ENCODE data around the gene RAPGEF4. TPM values are rescaled to one million over a fixed set of nuclear protein-coding genes. Genes with fewer than 3 reads are reported as not detected.

RAPGEF4 gene
- total and polyA plus RNA-seq, 2 donors (not counting 1 experiment from before 2014, with no cell fraction given), result 0.22 to 0.30 TPM

- Histone ChIP-seq H3K4me2 (replicated peaks; ENCODE audit: low read depth, low read length, poor library complexity, severe bottlenecking) (no peak overlapping the region), H3K27me3 (replicated peaks in 1 of 4; ENCODE audit: control extremely low read depth in 1 of 4, control insufficient read depth in 3 of 4, insufficient read depth in 4 of 4, low read length in 3 of 4) (peaks cover 0 to 5% (median 0%) of the 10 kb centered on the region in 4 experiments), H3K4me1 (ENCODE audit: control insufficient read depth in 2 of 2, insufficient read depth in 2 of 2, low read length in 2 of 2) (no peaks in the 10 kb centered on the region), H4K20me1 (ENCODE audit: control insufficient read depth, insufficient read depth, low read length, poor library complexity, severe bottlenecking) (no peaks in the 10 kb centered on the region), H3K27ac (ENCODE audit: low read length in 2 of 2) (no peak overlapping the region), H3K9me3 (ENCODE audit: control extremely low read depth in 1 of 3, control insufficient read depth in 2 of 3, insufficient read depth in 1 of 3, low read length in 2 of 3) (no peaks in the 10 kb centered on the region), H3K36me3 (replicated peaks in 1 of 2; ENCODE audit: control extremely low read depth in 1 of 2, control insufficient read depth in 1 of 2, extremely low read depth in 1 of 2, insufficient read depth in 2 of 2, low read length in 1 of 2) (no peaks in the 10 kb centered on the region), H3K9ac (ENCODE audit: low read length) (no peak overlapping the region), H3K79me2 (ENCODE audit: control insufficient read depth, insufficient read depth, low read length) (no peaks in the 10 kb centered on the region), H3K4me3 (ENCODE audit: control extremely low read depth in 1 of 5, extremely low read depth in 1 of 5, insufficient read depth in 1 of 5, low read depth in 2 of 5, low read length in 4 of 5) (no peak overlapping the region), H2AFZ (ENCODE audit: insufficient read depth, low read depth, low read length, poor library complexity, severe bottlenecking) (no peak overlapping the region)
- H3K27ac Mint-ChIP-seq, result no peak overlapping the region
- no peak for DNase-seq
- no peak overlapping the region for H3K4me3 Mint-ChIP-seq
- WGBS (ENCODE audit: insufficient coverage), result 83% methylated on average over 5 of the region's 6 CpGs
- intact Hi-C loops (cut with micrococcal nuclease), result no loop called here
- no peaks in the 10 kb centered on the region for H3K4me1 Mint-ChIP-seq
- ChIA-PET POLR2A (no interaction called here), CTCF (no interaction called here)
- TF ChIP-seq EZH2 (IDR thresholded peaks at IDR 0.05; ENCODE audit: borderline replicate concordance, insufficient read depth, low read depth, low read length, poor library complexity, severe bottlenecking), result no peak
- TF ChIP-seq CTCF (IDR thresholded peaks at IDR 0.05), result no peak
- peaks cover 7% of the 10 kb centered on the region for H3K27me3 Mint-ChIP-seq
- H3K9me3 Mint-ChIP-seq (ENCODE audit: insufficient read depth), result no peaks in the 10 kb centered on the region
- ATAC-seq (ENCODE audit: low read depth), result no peak
These were observed 108.5 kb downstream of the RAPGEF4 start for GRCh38 chr2:172843902-172844715.

GRCh38 chr2:172845028-172845630, 109.5 kb downstream of the RAPGEF4 start:
- WGBS (ENCODE audit: insufficient coverage), result 70% methylated on average over 2 of the region's 2 CpGs
- Histone ChIP-seq H3K4me1 (ENCODE audit: control insufficient read depth in 2 of 2, insufficient read depth in 2 of 2, low read length in 2 of 2) (no peaks in the 10 kb centered on the region), H2AFZ (ENCODE audit: insufficient read depth, low read depth, low read length, poor library complexity, severe bottlenecking) (no peak overlapping the region), H3K4me3 (ENCODE audit: control extremely low read depth in 1 of 5, extremely low read depth in 1 of 5, insufficient read depth in 1 of 5, low read depth in 2 of 5, low read length in 4 of 5) (no peak overlapping the region), H3K36me3 (replicated peaks in 1 of 2; ENCODE audit: control extremely low read depth in 1 of 2, control insufficient read depth in 1 of 2, extremely low read depth in 1 of 2, insufficient read depth in 2 of 2, low read length in 1 of 2) (no peaks in the 10 kb centered on the region), H3K27ac (ENCODE audit: low read length in 2 of 2) (no peak overlapping the region), H3K27me3 (replicated peaks in 1 of 4; ENCODE audit: control extremely low read depth in 1 of 4, control insufficient read depth in 3 of 4, insufficient read depth in 4 of 4, low read length in 3 of 4) (peaks cover 0 to 5% (median 0%) of the 10 kb centered on the region in 4 experiments), H3K4me2 (replicated peaks; ENCODE audit: low read depth, low read length, poor library complexity, severe bottlenecking) (no peak overlapping the region), H3K9me3 (ENCODE audit: control extremely low read depth in 1 of 3, control insufficient read depth in 2 of 3, insufficient read depth in 1 of 3, low read length in 2 of 3) (no peaks in the 10 kb centered on the region), H3K79me2 (ENCODE audit: control insufficient read depth, insufficient read depth, low read length) (no peaks in the 10 kb centered on the region), H3K9ac (ENCODE audit: low read length) (no peak overlapping the region), H4K20me1 (ENCODE audit: control insufficient read depth, insufficient read depth, low read length, poor library complexity, severe bottlenecking) (no peaks in the 10 kb centered on the region)
- CTCF ChIA-PET, result no interaction called here
- ATAC-seq (ENCODE audit: low read depth), result no peak
- DNase-seq, result no peak
- TF ChIP-seq CTCF (IDR thresholded peaks at IDR 0.05), result no peak
- no peak for TF ChIP-seq EZH2 (IDR thresholded peaks at IDR 0.05; ENCODE audit: borderline replicate concordance, insufficient read depth, low read depth, low read length, poor library complexity, severe bottlenecking)
- intact Hi-C loops (cut with micrococcal nuclease), result no loop called here
- H3K27ac Mint-ChIP-seq, result no peak overlapping the region
- POLR2A ChIA-PET, result no interaction called here
- no peaks in the 10 kb centered on the region for H3K4me1 Mint-ChIP-seq
- no peaks in the 10 kb centered on the region for H3K9me3 Mint-ChIP-seq (ENCODE audit: insufficient read depth)
- no peak overlapping the region for H3K4me3 Mint-ChIP-seq
- peaks cover 5% of the 10 kb centered on the region for H3K27me3 Mint-ChIP-seq

All from B cell (primary cell).